K562 (cell line): ENCODE results near the gene RABGAP1L. TPM values are rescaled to one million over a fixed set of nuclear protein-coding genes. Genes with fewer than 3 reads are reported as not detected.

Experiments
- ATAC-seq: fragments of 200-7000 bp; cut with Tn5 transposase; 3 replicates; pipeline ENCODE4 v1.9.1; 2020; ENCODE audit warnings: moderate library complexity
- BruUV-seq: library from RNA; stranded (reverse); fragments of 400-500 nt; replicated peaks from 2 replicates; lab custom pipeline; 2021; lab: Mats Ljungman, UMichigan
- CTCF ChIA-PET: fragments of 300-600 bp; formaldehyde crosslinking; extraction: SDS; loops from one replicate; lab custom pipeline; 2021; ENCODE audit warnings: low intra/inter-chr PET ratio; lab: Yijun Ruan, JAX
- POLR2A ChIA-PET: fragments of 300-600, 350-650 bp; sonication (Branson Sonifier 250); formaldehyde crosslinking; extraction: SDS; loops from one replicate; lab custom pipeline; 2021; ENCODE audit warnings: antibody characterized with exemption, inconsistent platforms; lab: Yijun Ruan, JAX
- DNase-seq, 4 experiments: peaks; one replicate each; pipeline versions ENCODE4 v3.0.0 to v3.0.0-alpha.2; 2011 to 2018; ENCODE audit warnings: low spot score in 3 of 4, mixed read lengths in 3 of 4; ENCODE audit errors: extremely low read depth in 1 of 4
- FAIRE-seq: peaks from 2 replicates; lab custom pipeline; 2011; peaks lifted over from hg19 to GRCh38; lab: Jason Lieb, UNC
- H2AFZ ChIP-seq: 2 replicates; pipeline ENCODE4 v1.6.0; 2011; ENCODE audit warnings: low read depth, low read length, control low read depth, inconsistent platforms
- H3K27ac ChIP-seq: fragments of 200-600 bp; 3 replicates; pipeline ENCODE4 v1.8.0; 2011; ENCODE audit warnings: low read depth, mild to moderate bottlenecking, control low read depth, inconsistent platforms, low read length, moderate library complexity, mixed read lengths; ENCODE audit errors: extremely low read depth
- H3K27me3 ChIP-seq, 2 experiments: fragments of 300-600 bp in 1 of 2; 2 replicates in 1 of 2; 3 replicates in 1 of 2; pipeline versions ENCODE4 v1.6.0 to v1.8.0; 2011; ENCODE audit warnings: inconsistent platforms in 2 of 2, low read length in 2 of 2, mild to moderate bottlenecking in 1 of 2, mixed read lengths in 1 of 2, moderate library complexity in 1 of 2; ENCODE audit not compliant: control insufficient read depth in 2 of 2, insufficient read depth in 2 of 2
- H3K36me3 ChIP-seq: fragments of 300-600 bp; 3 replicates; pipeline ENCODE4 v1.8.0; 2011; ENCODE audit warnings: mild to moderate bottlenecking, low read length, inconsistent platforms; ENCODE audit not compliant: control insufficient read depth, insufficient read depth
- H3K4me1 ChIP-seq, 2 experiments: fragments of 200-600 bp in 1 of 2; replicated peaks in 1 of 2; 2 replicates in 1 of 2; 3 replicates in 1 of 2; pipeline versions ENCODE4 v1.5.1 to v1.8.0; 2011; ENCODE audit warnings: inconsistent platforms in 2 of 2, low read length in 2 of 2, mild to moderate bottlenecking in 1 of 2, mixed read lengths in 1 of 2, moderate library complexity in 1 of 2; ENCODE audit not compliant: control insufficient read depth in 2 of 2, insufficient read depth in 2 of 2
- H3K4me2 ChIP-seq: 2 replicates; pipeline ENCODE4 v1.6.1; 2011; ENCODE audit warnings: low read length, control low read depth, inconsistent platforms, mixed read lengths; ENCODE audit not compliant: insufficient read depth
- H3K4me3 ChIP-seq: fragments of 200-600 bp; sonication (generic), shearing (Covaris generic); 2 replicates; pipeline ENCODE4 v1.5.1; 2016; ENCODE audit warnings: control low read depth, inconsistent platforms
- H3K79me2 ChIP-seq: fragments of 200-600 bp; 3 replicates; pipeline ENCODE4 v1.8.0; 2011; ENCODE audit warnings: low read length, inconsistent platforms; ENCODE audit not compliant: control insufficient read depth, insufficient read depth
- H3K9ac ChIP-seq, 2 experiments: 2 replicates each; pipeline versions ENCODE4 v1.6.0 to v1.6.1; 2011; ENCODE audit warnings: low read depth in 2 of 2, low read length in 2 of 2, control low read depth in 1 of 2, inconsistent platforms in 1 of 2, mild to moderate bottlenecking in 1 of 2, mixed read lengths in 1 of 2; ENCODE audit not compliant: insufficient read depth in 1 of 2
- H3K9me1 ChIP-seq: one replicate; pipeline ENCODE4 v1.6.0; 2011; ENCODE audit warnings: inconsistent platforms, mild to moderate bottlenecking, low read length, moderate library complexity; ENCODE audit not compliant: control insufficient read depth, insufficient read depth
- H3K9me3 ChIP-seq: replicated peaks from 2 replicates; pipeline ENCODE4 v1.5.1; 2011; ENCODE audit warnings: low read depth, low read length, inconsistent platforms; ENCODE audit not compliant: control insufficient read depth, insufficient read depth
- H4K20me1 ChIP-seq: replicated peaks from 2 replicates; pipeline ENCODE4 v1.6.1; 2011; ENCODE audit warnings: low read length, inconsistent platforms, mixed read lengths; ENCODE audit not compliant: control insufficient read depth, insufficient read depth
- CBFA2T3 ChIP-seq: fragments of 450-650 bp; IDR thresholded peaks from 2 replicates; pipeline ENCODE4 v1.6.1; 2017
- XRCC5 ChIP-seq: fragments of 200-400 bp; formaldehyde crosslinking; IDR thresholded peaks from 2 replicates; pipeline ENCODE4 v1.6.1; 2017; ENCODE audit warnings: low read depth, mild to moderate bottlenecking, low read length
- in situ Hi-C: fragments of 300-500 bp; cut with MboI; formaldehyde crosslinking; loops from 4 replicates; pipeline ENCODE4 v1.15.0; 2018; ENCODE audit warnings: inconsistent platforms, mixed read lengths
- intact Hi-C: fragments of 100-400 bp; cut with micrococcal nuclease; formaldehyde crosslinking; loops from 2 replicates; pipeline ENCODE4 v1.14.2; 2022
- polyA plus RNA-seq, 8 experiments: library from polyadenylated mRNA; depleted of rRNA in 4 of 8; stranded (reverse) in 5 of 8; unstranded in 3 of 8; fragments of >200 nt; fragmentation: Nextera tagmentation in 2 of 8; fragmentation: Illumina TruSeq in 1 of 8; extraction: Ambion mirVana in 2 of 8; extraction: Trizol in 1 of 8; gene quantifications; 2 replicates each; pipeline versions ENCODE4 v1.2.1 to v1.2.3, GENCODE V29; 2011 to 2014; ENCODE audit warnings: inconsistent platforms in 1 of 8, missing spikeins in 1 of 8
- total RNA-seq, 7 experiments: library from RNA; depleted of rRNA in 6 of 7; stranded (reverse); fragments of >200 nt in 6 of 7; fragmentation: Illumina TruSeq in 2 of 7; extraction: Trizol in 2 of 7; gene quantifications; 2 replicates each; pipeline versions ENCODE4 v1.2.1 to v1.2.3, GENCODE V29; 2011 to 2021; ENCODE audit warnings: low replicate concordance in 1 of 7
- TF ChIP-seq, protein P1 (sequence below): fragments of 250-450 bp; sonication (Bioruptor Pico); IDR thresholded peaks from 2 replicates; pipeline ENCODE4 v1.4.0; 2020
- TF ChIP-seq, protein P2 (sequence below): fragments of 250-450 bp; sonication (Bioruptor Pico); IDR thresholded peaks from 2 replicates; pipeline ENCODE4 v1.6.1; 2021; ENCODE audit warnings: mild to moderate bottlenecking

The RABGAP1L gene
- total and polyA plus RNA-seq, 9 of the 15 experiments (the other 6 are each of a cell fraction or from before 2014, with no cell fraction given): 16.5 to 44.9 (median 26.7) TPM

DNA sequence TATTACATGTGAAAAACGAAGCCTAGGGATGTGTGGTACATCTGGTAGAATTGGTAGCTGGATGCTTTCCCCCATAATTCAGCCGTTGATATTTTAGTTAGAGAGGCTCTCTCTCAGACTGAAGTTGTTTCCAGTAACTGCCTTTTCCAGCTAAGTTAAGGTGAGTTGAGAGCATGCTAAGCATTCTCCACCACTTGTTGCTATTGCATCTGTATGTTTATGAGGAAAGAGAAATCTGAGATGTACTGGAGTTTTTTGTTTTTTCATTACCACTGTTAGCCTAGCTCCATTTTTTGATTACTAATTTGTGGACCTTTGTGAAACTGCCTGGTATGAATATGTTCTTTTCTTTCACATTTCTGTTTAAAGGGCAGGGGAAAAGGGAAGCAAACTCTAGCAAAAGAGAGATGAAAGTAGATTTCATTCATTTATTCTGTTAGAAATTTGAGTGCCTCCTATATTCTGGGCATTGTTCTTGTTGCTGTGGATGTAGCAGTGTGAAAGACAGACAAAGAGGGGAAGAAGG lies 650.5 kb downstream of the RABGAP1L start (continued):
- TF ChIP-seq, protein P1, sequence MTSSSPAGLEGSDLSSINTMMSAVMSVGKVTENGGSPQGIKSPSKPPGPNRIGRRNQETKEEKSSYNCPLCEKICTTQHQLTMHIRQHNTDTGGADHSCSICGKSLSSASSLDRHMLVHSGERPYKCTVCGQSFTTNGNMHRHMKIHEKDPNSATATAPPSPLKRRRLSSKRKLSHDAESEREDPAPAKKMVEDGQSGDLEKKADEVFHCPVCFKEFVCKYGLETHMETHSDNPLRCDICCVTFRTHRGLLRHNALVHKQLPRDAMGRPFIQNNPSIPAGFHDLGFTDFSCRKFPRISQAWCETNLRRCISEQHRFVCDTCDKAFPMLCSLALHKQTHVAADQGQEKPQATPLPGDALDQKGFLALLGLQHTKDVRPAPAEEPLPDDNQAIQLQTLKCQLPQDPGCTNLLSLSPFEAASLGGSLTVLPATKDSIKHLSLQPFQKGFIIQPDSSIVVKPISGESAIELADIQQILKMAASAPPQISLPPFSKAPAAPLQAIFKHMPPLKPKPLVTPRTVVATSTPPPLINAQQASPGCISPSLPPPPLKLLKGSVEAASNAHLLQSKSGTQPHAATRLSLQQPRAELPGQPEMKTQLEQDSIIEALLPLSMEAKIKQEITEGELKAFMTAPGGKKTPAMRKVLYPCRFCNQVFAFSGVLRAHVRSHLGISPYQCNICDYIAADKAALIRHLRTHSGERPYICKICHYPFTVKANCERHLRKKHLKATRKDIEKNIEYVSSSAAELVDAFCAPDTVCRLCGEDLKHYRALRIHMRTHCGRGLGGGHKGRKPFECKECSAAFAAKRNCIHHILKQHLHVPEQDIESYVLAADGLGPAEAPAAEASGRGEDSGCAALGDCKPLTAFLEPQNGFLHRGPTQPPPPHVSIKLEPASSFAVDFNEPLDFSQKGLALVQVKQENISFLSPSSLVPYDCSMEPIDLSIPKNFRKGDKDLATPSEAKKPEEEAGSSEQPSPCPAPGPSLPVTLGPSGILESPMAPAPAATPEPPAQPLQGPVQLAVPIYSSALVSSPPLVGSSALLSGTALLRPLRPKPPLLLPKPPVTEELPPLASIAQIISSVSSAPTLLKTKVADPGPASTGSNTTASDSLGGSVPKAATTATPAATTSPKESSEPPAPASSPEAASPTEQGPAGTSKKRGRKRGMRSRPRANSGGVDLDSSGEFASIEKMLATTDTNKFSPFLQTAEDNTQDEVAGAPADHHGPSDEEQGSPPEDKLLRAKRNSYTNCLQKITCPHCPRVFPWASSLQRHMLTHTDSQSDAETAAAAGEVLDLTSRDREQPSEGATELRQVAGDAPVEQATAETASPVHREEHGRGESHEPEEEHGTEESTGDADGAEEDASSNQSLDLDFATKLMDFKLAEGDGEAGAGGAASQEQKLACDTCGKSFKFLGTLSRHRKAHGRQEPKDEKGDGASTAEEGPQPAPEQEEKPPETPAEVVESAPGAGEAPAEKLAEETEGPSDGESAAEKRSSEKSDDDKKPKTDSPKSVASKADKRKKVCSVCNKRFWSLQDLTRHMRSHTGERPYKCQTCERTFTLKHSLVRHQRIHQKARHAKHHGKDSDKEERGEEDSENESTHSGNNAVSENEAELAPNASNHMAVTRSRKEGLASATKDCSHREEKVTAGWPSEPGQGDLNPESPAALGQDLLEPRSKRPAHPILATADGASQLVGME (CRISPR knock-in tag): no peak
- TF ChIP-seq, protein P2, sequence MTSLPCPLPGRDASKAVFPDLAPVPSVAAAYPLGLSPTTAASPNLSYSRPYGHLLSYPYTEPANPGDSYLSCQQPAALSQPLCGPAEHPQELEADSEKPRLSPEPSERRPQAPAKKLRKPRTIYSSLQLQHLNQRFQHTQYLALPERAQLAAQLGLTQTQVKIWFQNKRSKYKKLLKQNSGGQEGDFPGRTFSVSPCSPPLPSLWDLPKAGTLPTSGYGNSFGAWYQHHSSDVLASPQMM: no peak
- TF ChIP-seq, all 486 proteins: peak for 0

DNA sequence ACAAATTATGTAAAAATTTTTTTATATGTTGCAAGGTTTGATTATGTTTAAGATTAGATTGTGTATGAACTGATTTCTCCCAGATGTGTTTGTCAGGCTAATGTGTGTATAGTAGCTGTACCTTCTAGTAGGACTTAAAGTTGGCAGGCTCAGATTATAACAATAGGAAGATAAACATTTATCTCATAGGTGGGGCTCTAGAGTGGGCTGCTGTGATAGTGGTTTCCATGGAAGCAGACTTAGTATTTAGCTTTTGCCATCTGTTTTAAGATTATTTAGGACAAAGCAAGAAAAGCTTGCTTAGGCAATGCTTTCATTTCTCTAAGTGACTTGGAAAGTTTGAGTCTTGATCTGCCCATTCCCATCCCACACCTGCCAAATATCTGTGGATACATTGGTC lies 652.7 kb downstream of the RABGAP1L start:
- Histone ChIP-seq H3K4me3 (no peak overlapping the region), H3K27me3 (no peaks in the 10 kb centered on the region), H3K9me3 (no peaks in the 10 kb centered on the region), H3K9me1 (no peaks in the 10 kb centered on the region), H3K36me3 (no peaks in the 10 kb centered on the region), H4K20me1 (no peaks in the 10 kb centered on the region), H3K79me2 (no peaks in the 10 kb centered on the region), H3K9ac (no peak overlapping the region), H2AFZ (no peak overlapping the region), H3K27ac (no peak overlapping the region), H3K4me2 (no peak overlapping the region), H3K4me1 (no peaks in the 10 kb centered on the region)
- CTCF ChIA-PET: no interaction called here
- no TSS peak for BruUV-seq
- intact Hi-C loops: no loop called here
- in situ Hi-C loops: no loop called here
- ATAC-seq (no peak), DNase-seq (no peak), FAIRE-seq (no peak)
- TF ChIP-seq XRCC5 (no peak), CBFA2T3 (peak; percentile 20; the same call in 1 of the 2 replicates)
- POLR2A ChIA-PET: interaction anchor here (0.6 to 1.0 kb wide), 4 partner anchors 8 to 375 kb away, joined by 3 to 4 read pairs (median 3); no protein-coding TSS in a partner anchor
